Uterus (tissue), 2 donors: ENCODE data around the gene N4BP2L2.

Source experiments
- POLR2A ChIP-seq, 2 donors: fragments of 450-650 bp; IDR thresholded peaks; one replicate each; pipeline ENCODE4 v1.6.1; 2016; ENCODE audit warnings: antibody characterized with exemption in 2 of 2, mild to moderate bottlenecking in 1 of 2, moderate library complexity in 1 of 2
- TF ChIP-seq, protein P1 (sequence below), 4 experiments: fragments of 200-600 bp in 2 of 4; fragments of 450-650 bp in 2 of 4; sonication (generic) in 2 of 4; IDR thresholded peaks; one replicate each; pipeline ENCODE4 v1.5.1; 2016 to 2019; ENCODE audit warnings: antibody characterized with exemption in 4 of 4, mild to moderate bottlenecking in 2 of 4, moderate library complexity in 1 of 4

DNA sequence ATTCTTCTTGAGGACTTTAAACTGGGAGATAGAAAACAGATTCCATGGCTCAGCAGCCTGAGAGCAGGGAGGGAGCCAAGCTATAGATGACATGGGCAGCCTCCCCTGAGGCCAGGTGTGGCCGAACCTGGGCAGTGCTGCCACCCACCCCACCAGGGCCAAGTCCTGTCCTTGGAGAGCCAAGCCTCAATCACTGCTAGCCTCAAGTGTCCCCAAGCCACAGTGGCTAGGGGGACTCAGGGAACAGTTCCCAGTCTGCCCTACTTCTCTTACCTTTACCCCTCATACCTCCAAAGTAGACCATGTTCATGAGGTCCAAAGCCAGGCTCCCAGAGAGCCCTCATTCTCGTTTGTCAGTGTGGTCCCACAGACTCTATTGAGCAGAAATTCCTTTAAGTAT is 118.7 kb downstream of the N4BP2L2 start:
- TF ChIP-seq POLR2A (IDR thresholded peaks at IDR 0.05), result no peak
- TF ChIP-seq, protein P1, sequence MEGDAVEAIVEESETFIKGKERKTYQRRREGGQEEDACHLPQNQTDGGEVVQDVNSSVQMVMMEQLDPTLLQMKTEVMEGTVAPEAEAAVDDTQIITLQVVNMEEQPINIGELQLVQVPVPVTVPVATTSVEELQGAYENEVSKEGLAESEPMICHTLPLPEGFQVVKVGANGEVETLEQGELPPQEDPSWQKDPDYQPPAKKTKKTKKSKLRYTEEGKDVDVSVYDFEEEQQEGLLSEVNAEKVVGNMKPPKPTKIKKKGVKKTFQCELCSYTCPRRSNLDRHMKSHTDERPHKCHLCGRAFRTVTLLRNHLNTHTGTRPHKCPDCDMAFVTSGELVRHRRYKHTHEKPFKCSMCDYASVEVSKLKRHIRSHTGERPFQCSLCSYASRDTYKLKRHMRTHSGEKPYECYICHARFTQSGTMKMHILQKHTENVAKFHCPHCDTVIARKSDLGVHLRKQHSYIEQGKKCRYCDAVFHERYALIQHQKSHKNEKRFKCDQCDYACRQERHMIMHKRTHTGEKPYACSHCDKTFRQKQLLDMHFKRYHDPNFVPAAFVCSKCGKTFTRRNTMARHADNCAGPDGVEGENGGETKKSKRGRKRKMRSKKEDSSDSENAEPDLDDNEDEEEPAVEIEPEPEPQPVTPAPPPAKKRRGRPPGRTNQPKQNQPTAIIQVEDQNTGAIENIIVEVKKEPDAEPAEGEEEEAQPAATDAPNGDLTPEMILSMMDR (IDR thresholded peaks at IDR 0.05), result no peak
